T follicular helper cell (primary cell): Measurements from ENCODE around the gene WDR45B.
"Not testable (repeated sequence)": the region's sequence is repeated elsewhere in the genome, so short reads cannot be mapped to it uniquely, and the experiment has no call there.

Source experiments
- DNase-seq: peaks from one replicate; pipeline ENCODE4 v3.0.0-alpha.2; 2020; ENCODE audit warnings: low read depth

WDR45B gene

DNA sequence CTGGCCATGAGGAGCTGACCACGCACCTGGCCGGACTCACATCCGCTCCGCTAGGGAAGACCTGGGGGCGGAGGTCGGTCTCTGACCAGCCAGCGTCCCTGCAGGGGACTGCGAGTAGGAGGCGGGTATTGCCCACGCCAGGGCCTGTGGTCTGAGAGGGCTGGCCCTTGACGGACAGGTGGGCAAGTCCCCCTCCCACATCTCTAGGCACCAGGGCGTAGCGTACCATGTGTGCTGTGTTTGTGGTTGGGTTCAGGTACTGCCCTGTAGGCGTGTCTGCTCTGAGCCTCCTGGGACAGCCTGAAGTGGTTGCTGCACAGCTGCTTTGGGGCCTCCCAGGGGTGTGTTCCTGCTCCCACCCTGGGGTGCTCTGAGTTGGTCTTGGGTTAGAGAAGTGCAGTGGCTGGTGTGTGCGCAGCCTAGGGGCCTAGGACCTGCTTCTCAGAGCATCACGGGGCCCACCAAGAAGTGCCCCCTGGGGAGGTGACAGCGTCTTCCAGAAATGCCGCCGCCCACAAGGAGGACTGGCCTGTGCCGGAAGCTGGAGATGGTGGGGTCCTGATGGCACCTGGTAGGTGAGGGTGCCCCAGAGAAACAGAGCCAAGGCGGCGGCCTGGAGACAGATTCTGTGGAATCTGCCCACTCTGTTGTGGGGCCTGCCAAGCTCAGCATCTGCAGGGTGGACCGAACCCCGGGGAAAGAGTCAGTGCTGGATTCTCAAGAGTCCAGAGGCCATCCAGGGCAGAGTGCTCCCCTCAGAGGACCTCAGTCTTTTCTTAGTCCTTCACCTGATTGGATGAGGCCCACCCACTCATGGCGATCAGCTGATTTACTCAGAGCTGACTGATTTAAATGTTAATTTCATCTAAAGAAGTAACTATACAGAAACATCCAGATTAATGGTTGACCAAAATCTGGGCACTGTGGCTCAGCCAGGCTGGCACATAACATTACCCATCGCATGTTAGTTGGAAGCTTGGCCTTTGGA lies 48.3 kb downstream of the WDR45B start:
- no peak for DNase-seq

DNA sequence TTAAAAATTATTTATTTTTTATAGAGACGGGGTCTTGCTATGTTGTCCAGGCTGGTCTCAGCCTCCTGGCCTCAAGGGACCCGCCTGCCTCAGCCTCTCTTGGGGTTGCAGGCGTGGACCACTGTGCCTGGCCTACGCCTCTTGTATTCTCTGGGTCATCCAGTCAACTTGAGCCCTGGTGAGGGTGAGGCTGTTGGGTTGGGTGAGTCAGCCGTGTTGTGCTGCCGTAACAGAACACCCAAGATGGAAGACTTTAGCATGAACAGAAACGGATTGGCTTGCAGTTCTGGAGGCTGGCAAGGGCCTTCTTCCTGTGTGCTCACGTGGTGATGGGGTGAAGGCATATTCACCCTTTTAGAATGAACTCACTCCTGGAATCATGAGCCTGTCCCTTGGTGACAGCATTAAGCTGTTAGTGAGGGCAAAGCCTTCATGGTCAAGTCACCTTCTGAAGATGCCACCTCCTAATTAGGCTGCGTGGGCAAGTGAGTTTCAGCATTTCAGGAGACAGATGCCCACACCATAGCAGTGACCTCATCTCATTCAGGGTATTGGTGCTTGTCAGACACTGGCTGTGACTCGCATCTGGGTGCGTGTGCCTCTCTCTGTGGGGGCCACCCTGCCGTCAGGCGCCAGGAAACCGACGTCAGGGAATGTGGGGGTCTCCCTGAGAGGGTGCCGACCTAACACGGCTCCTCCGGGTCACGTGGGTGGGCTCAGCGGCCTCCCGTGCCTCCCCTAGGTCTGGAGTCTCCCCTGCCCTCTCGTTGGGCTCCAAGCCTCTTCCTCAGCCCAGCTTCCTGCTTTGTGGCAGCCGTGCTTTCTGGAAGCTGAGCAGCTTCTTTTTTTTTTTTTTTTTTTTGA lies 49.8 kb downstream of the WDR45B start:
- DNase-seq, result no peak

GRCh38 chr17:82596837-82597672 lies 51.2 kb downstream of the WDR45B start:
- DNase-seq, result no peak

DNA sequence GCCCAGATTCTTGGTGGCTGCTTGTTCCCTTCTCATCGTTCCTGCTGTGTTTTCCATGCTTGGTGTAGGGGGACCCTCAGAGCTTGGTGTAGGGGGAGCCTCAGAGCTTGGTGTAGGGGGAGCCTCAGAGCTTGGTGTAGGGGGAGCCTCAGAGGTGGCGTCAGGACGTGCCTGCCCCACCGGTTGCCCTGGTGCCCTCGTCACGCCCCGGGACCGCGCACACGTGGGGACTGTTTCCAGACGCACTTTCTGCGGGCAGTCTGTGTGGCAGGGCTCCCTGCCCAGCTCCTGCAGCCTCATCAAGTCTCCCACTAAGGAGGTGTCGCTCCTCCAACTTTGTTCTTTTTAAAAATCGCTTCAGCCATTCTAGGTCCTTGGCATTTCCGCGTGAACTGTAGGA lies 51.9 kb downstream of the WDR45B start:
- no peak for DNase-seq

- DNase-seq, result no peak
Observed at GRCh38 chr17:82595893-82596292, 52.4 kb downstream of the WDR45B start.

DNA sequence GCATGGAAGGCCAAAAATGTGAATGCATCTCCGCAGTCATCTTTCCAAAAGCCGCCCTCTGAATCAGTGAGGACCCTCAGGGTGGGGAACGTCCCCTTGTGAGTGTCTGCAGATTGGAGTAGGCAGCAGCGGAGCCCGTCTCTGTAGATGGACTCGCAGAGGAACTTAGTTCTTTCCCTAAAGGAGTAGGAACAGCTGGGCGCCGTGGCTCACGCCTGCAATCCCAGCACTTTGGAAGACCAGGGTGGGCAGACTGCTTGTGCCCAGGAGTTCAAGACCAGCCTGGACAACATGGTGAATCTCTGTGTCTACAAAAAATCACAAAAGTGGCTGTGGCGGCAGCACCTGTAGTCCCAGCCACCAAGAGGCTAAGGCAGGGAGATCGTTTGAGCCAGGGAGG lies 53.7 kb downstream of the WDR45B start:
- no peak for DNase-seq

DNA sequence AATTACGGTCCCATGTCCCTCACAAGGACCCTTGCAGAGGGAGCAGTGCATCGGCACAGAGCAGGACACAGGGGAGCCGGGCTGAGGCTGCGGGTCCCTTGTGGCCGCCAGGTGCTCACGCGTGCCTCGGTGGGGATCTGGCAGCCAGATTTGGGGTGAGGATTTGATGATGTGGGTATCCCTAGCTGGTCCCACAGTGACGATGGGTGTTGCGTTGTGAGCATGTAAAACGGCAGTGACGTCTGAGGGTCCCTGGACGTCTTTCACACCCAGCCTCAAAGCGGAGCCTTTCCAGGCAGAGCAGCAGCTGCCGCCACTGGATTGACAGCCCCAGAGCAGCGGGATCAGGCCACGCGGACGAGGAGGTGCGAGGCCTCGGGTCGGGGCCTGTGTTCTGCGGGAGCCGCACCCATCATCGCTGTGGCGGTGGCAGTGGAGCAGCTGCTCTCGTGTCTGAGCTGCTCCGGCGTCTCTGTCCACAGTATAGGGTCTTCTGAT lies 54.6 kb downstream of the WDR45B start:
- DNase-seq, result no peak

GRCh38 chr17:82592767-82593589 lies 55.3 kb downstream of the WDR45B start:
- peak; percentile 59 for DNase-seq

- no peak for DNase-seq
Observed at GRCh38 chr17:82592289-82592766, 55.9 kb downstream of the WDR45B start.

- no peak for DNase-seq
Observed at GRCh38 chr17:82590881-82591539, 57.2 kb downstream of the WDR45B start.

DNA sequence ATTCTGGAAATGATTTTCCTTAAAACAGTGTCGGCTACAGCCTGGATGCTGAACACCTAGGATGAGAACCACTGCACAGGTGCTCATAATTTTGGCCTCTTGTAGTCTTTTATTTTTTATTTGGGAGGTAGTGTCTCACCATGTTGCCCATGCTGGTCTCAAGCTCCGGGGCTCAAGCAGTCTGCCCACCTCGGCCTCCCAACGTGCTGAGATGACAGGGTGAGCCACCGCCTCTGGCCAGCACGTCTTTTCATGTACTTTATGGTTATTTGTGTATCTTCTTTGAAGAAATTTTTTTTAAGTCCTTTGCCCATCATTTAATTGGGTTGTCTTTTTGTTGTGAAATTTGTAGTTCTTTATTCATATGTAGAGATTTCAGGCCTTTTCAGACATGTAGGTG lies 58.0 kb downstream of the WDR45B start:
- no peak for DNase-seq

- DNase-seq, result no peak
Observed at GRCh38 chr17:82589851-82590180, 58.4 kb downstream of the WDR45B start.

GRCh38 chr17:82588266-82589175 lies 59.7 kb downstream of the WDR45B start:
- no peak for DNase-seq

DNA sequence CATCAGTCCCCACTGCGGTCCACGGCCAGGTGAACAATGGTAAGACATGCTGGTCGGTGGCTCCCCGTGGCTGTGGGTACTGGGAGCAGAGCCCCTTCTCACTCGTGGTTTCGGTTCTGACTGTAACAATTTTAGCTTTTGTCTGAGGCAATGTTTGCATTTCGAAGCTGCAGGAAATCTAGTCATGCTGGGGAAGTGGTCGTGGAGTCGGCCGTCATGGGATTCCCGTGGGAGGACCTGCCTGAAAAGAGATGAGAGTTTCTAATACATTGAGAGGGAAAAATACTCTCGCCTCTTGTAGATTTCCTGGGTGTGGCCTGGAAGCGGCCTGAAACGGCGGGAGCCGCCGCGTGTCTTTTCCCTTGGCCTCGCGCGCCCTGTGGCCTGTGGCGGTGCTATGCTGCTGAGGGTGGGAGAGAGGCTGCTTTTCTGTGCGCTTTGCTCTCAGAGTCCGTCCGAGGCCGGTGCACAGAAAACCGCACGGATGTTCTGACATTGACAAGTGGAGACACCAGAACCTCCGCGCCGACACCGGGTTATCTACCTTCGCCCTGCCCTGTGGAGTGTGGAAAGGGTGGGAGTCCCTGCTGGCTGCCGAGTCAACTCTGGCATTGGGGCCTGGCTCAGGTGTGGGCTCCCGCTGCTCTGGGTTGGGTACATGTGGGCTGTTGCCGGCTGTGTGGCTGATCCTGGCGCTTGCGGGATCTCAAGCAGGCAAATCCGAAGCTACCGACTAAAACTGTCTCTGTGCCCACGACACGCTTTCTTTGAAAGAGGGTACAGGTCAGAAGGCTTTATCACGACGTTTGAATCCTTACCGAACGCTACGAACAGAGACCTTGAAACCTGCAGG lies 60.8 kb downstream of the WDR45B start:
- DNase-seq, result no peak

DNA sequence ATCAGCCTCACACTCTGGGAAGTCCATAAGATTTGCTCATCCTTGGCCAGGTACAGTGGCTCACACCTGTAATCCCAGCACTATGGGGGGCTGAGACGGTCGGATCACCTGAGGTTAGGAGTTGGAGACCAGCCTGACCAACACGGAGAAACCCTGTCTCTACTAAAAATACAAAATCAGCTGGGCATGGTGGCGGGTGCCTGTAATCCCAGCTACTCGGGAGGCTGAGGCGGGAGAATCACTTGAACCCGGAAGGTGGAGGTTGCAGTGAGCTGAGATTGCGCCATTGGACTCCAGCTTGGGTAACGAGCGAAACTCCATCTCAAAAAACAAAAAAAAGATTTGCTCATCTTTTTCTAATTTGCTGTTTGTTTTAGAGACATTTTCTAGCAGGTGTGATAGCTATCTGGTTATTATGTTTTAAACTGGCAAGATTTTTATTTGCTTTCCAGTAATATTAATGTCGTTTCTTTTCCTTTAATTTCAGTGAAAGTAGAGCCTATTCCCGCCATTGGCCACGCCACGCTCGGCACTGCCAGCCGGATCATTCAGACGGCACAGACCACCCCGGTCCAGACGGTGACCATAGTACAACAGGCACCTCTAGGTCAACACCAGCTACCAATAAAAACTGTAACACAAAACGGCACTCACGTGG lies 61.5 kb downstream of the WDR45B start:
- no peak for DNase-seq

DNA sequence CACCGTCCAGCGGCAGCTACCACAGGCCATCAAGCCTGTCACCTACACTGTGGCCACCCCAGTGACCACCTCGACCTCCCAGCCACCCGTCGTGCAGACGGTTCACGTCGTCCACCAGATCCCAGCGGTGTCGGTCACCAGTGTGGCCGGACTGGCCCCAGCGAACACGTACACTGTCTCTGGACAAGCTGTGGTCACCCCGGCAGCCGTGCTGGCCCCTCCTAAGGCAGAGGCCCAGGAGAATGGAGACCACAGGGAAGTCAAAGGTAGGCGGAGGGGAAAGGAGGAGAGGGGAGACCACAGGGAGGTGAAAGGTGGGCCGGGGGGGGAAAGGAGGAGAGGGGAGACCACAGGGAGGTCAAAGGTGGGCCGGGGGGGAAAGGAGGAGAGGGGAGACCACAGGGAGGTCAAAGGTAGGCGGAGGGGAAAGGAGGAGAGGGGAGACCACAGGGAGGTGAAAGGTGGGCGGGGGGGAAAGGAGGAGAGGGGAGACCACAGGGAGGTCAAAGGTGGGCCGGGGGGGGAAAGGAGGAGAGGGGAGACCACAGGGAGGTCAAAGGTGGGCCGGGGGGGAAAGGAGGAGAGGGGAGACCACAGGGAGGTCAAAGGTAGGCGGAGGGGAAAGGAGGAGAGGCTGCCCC lies 62.2 kb downstream of the WDR45B start:
- DNase-seq, result not testable (repeated sequence)

DNA sequence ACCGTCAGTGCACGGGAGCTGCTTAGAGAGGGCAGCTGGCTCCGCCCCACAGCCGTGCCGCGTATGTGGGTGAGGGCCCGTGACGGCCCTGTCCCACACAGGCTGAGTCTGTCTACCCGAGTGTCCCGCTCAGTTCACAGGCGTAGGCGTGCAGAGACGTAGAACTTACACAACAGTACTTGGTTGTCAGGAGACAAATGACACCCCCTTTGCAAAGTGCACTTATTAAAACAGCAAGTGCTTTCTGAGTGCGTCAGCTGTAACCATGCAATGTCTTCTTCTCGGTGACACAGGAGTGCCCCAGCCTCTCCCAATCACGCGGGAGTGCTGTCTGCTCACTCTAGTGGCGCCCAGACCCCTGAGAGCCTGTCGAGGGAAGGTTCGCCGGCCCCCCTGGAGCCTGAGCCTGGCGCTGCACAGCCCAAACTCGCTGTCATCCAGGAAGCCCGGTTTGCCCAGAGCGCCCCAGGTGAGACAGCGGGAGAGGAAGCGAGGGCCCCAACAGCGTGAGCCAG lies 64.5 kb downstream of the WDR45B start:
- peak; percentile 18 for DNase-seq
